ENCODE results near the gene DDX24.
A peak's percentile ranks its signal among the peaks of the same experiment; 100 is the strongest.
"Not testable (repeated sequence)": the region's sequence is repeated elsewhere in the genome, so short reads cannot be mapped to it uniquely, and the experiment has no call there.

Gene DDX24

GRCh38 chr14:94093418-94093817, 12.4 kb upstream of the DDX24 start:
- no peak for DNase-seq (ENCODE audit: low read depth)
- H3K4me3 ChIP-seq (ENCODE audit: low read depth, low read length): no peak overlapping the region

GRCh38 chr14:94089479-94089878, 8.5 kb upstream of the DDX24 start:
- DNase-seq (ENCODE audit: low read depth): no peak

GRCh38 chr14:94088516-94088915, 7.5 kb upstream of the DDX24 start:
- no peak overlapping the region for H3K4me3 ChIP-seq (ENCODE audit: low read depth, low read length)
- no peak for DNase-seq (ENCODE audit: low read depth)

More at GRCh38 chr14:94089479-94089878, 8.5 kb upstream of the DDX24 start:
- no peak overlapping the region for H3K4me3 ChIP-seq (ENCODE audit: low read depth, low read length)

- H3K4me3 ChIP-seq (ENCODE audit: low read depth, low read length): no peak overlapping the region
- DNase-seq (ENCODE audit: low read depth): no peak
Measured at GRCh38 chr14:94087891-94088290, 6.9 kb upstream of the DDX24 start.

GRCh38 chr14:94081386-94081820, 401 bp upstream of the DDX24 start:
- DNase-seq (ENCODE audit: low read depth): no peak
- H3K4me3 ChIP-seq (ENCODE audit: low read depth, low read length): peak overlapping the region; percentile 89

- H3K4me3 ChIP-seq (ENCODE audit: low read depth, low read length): peak overlapping the region; percentile 89
- peak; percentile 15 for DNase-seq (ENCODE audit: low read depth)
Measured at GRCh38 chr14:94079891-94080620, 946 bp downstream of the DDX24 start.

- DNase-seq (ENCODE audit: low read depth): no peak
- H3K4me3 ChIP-seq (ENCODE audit: low read depth, low read length): no peak overlapping the region
Measured at GRCh38 chr14:94077823-94078222, 3.2 kb downstream of the DDX24 start.

- H3K4me3 ChIP-seq (ENCODE audit: low read depth, low read length): no peak overlapping the region
- DNase-seq (ENCODE audit: low read depth): no peak
Measured at GRCh38 chr14:94077111-94077821, 3.7 kb downstream of the DDX24 start.

GRCh38 chr14:94075008-94075407, 6.0 kb downstream of the DDX24 start:
- no peak overlapping the region for H3K4me3 ChIP-seq (ENCODE audit: low read depth, low read length)
- DNase-seq (ENCODE audit: low read depth): no peak

GRCh38 chr14:94074534-94074933, 6.5 kb downstream of the DDX24 start:
- H3K4me3 ChIP-seq (ENCODE audit: low read depth, low read length): no peak overlapping the region
- no peak for DNase-seq (ENCODE audit: low read depth)

- not testable (repeated sequence) for DNase-seq (ENCODE audit: low read depth); H3K4me3 ChIP-seq (ENCODE audit: low read depth, low read length)
Measured at GRCh38 chr14:94072076-94072475, 8.9 kb downstream of the DDX24 start.

- no peak for DNase-seq (ENCODE audit: low read depth)
Measured at GRCh38 chr14:94066089-94066676, 14.8 kb downstream of the DDX24 start.

GRCh38 chr14:94062344-94062940, 18.6 kb downstream of the DDX24 start:
- H3K4me3 ChIP-seq (ENCODE audit: low read depth, low read length): no peak overlapping the region
- no peak for DNase-seq (ENCODE audit: low read depth)

More at GRCh38 chr14:94066089-94066676, 14.8 kb downstream of the DDX24 start:
- H3K4me3 ChIP-seq (ENCODE audit: low read depth, low read length): no peak overlapping the region

- DNase-seq (ENCODE audit: low read depth): no peak
- no peak overlapping the region for H3K4me3 ChIP-seq (ENCODE audit: low read depth, low read length)
Measured at GRCh38 chr14:94059998-94060397, 21.0 kb downstream of the DDX24 start.

GRCh38 chr14:94058674-94059138, 22.3 kb downstream of the DDX24 start:
- DNase-seq (ENCODE audit: low read depth): no peak
- no peak overlapping the region for H3K4me3 ChIP-seq (ENCODE audit: low read depth, low read length)

GRCh38 chr14:94058128-94058673, 22.8 kb downstream of the DDX24 start:
- H3K4me3 ChIP-seq (ENCODE audit: low read depth, low read length): no peak overlapping the region
- no peak for DNase-seq (ENCODE audit: low read depth)

GRCh38 chr14:94056579-94057308, 24.3 kb downstream of the DDX24 start:
- H3K4me3 ChIP-seq (ENCODE audit: low read depth, low read length): no peak overlapping the region
- no peak for DNase-seq (ENCODE audit: low read depth)

- DNase-seq (ENCODE audit: low read depth): no peak
- no peak overlapping the region for H3K4me3 ChIP-seq (ENCODE audit: low read depth, low read length)
Measured at GRCh38 chr14:94054936-94055335, 26.1 kb downstream of the DDX24 start.

- no peak for DNase-seq (ENCODE audit: low read depth)
- H3K4me3 ChIP-seq (ENCODE audit: low read depth, low read length): no peak overlapping the region
Measured at GRCh38 chr14:94054401-94054800, 26.6 kb downstream of the DDX24 start.

All from skeletal muscle cell (primary cell).